GM21825 (cell line): ENCODE data around the gene SAMSN1.
"Not testable (repeated sequence)": the region's sequence is repeated elsewhere in the genome, so short reads cannot be mapped to it uniquely, and the experiment has no call there.

ENCODE experiments used
- ATAC-seq: cut with Tn5 transposase; IDR thresholded peaks from one replicate; pipeline ENCODE4 v1.9.1; 2021; ENCODE audit warnings: mild to moderate bottlenecking, moderate library complexity; ENCODE audit not compliant: unreplicated experiment

The SAMSN1 gene

DNA sequence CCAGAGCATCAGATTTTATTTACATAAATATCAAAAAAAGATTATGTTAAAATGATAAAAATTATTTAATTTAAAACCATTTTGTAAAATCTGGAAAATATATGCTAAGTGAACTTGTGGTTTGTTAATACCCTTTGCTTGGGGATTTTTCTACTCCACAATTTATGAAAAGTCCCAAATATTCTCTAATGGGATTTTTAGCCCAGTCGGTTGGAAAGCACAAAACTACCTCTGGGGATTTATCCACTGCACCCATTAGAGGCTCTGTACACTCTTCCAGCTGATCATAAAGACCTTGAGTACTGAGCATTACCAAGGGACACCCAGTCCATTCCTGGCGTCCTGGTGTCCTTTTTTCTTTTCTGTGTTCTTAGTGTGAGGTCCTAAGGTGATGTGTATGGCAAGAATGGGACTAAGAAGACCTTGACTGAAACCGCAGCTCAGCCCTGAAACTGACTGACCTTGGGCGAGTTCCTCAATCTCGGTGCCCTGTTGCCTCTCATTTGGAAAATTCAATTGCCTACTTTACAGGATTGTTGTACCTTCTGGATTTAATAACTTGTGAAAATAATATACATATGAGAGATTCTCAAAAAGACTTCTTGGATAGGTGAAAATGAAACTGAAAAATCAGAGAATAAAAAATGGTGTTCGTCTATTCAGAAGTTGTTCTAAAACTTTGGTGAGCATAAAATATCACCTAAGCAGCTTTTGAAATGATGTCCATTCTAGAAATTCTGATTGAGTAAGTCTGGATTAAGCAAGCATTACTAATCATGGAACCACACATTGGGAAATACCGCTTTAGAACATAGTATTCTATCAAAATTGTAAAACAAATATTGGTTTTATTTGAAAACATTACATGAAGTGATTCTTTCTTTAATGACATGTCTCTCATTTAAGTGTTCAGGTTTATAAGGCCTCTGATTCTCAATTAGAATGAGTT, 21.5 kb upstream of the SAMSN1 start:
- ATAC-seq, result no peak

DNA sequence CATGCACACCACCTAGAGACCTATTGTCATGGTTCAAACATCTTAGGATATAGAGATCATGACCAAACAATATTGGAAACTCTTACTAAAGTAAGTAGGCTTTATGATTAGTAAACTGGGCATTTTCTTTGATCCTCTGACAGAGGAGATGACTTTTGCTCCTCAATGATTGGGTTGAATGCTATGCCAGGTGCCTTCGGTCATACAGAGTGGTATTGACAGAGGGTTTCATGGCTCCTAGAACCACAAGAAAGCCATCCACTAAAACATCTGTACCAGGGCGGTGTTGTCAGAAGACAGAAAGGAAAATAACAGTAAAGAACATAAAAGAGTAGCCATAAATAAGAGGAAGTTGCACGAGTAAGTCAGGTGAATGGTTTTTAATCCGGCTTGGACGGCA, 20.8 kb upstream of the SAMSN1 start:
- no peak for ATAC-seq

DNA sequence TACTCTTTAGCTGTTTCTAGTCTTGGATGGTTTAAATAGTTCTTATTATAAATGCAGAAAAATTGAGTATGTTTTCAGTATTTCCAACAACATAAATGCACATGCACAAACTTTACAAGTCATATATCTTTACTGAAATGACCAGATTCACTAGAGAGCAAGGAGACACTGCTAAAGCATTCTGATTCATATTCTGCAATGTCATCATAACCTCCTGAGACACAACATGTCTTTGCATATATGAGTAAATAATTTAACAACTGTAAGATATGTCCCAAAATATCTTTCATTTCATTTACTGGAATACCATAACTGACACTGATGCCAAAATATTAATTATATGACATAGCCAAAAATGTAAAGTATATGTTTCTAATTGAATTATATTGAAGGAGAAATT, 16.8 kb upstream of the SAMSN1 start:
- ATAC-seq, result no peak

DNA sequence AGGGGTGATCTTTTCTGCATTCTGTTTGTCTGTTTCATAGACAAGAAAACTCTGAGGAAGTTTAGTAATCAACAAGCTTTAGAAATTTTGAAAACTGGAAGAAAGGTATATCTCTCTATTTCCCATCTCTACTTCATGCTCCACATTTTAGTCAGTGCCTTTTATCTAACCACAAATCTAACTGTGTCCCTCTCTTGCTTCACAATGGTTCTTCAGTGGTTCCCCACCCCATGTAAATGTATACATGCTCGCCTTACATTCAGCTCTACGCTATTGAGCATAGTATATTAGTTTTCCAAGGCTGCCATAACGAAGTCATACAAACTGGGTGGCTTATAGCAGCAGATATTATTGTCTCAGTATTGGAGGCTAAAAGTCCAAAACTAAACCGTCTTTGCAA, 14.4 kb upstream of the SAMSN1 start:
- ATAC-seq, result no peak

DNA sequence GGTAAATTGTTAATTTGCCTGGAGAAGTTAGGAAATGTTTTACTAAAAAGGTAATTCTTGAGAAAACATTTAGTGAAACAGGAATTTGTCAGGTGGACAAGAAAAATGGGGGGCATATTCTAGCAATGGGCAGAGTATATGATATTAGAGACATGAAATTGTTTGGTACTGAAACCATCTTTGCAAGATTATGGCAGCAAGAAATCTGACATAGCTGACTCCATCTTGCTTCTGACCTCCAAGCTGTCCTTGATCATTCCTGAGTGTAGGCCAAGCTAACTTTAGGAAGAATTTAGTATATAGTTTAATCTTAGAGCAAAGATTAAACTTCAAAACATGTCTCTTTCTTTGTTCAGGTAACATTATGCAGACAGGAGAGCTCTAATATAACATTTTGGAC, 14.0 kb upstream of the SAMSN1 start:
- no peak for ATAC-seq

DNA sequence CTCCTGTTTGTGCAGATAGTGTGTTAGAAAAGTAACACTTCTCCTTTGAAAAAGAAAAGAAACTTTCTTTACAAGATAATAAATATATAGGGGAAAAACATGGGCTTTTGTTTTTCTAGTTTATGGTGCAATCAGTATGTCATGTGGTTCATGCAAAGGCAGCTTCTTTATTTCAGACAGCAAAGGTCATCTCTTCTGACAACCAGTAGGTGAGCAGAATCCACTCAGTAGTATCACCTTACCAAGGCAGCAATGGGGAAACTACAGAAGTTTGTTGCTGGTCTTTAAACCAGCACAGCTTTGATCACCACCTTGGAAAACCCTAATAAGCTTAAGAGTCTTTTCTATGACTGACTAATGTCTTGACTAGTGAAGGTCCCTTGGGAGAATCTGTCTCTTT, 13.0 kb upstream of the SAMSN1 start:
- no peak for ATAC-seq

DNA sequence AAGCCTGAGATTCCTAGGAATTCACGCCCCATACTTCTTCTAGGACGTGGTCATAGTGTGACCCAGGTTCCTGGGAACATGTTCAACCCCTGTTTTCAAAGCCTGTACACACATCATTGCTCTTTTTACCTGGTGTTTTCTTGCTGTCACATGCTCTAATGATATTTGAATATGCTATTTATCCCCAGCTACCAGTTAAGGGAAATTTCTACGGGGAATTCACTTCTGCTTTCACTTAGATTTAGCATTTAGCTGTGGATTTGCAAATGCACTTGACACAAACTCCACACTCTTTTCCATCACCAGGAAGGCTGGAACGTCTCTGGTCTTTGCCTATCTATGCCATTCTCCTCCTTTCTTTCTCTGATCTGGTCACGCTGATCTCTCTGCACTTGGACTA, 11.3 kb upstream of the SAMSN1 start:
- ATAC-seq, result no peak

DNA sequence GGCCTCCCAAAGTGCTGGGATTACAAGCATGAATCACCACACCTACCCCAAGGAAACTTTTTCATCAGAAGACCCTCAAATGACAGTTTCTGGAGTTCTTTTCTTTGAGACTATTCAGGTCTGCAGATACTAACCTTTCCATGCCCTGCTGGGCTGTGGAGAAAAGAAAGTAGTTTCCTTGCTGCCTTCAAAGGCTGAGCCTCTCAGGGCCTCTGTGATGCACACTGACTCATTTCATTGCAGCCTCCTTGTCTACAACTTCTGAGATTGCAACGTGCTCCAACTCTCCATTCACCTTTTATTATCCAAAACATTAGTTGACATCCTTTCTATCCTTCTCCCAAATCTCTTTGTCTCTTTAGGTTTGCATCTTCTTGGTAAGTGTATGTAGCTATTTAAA, 8.8 kb upstream of the SAMSN1 start:
- ATAC-seq, result no peak

DNA sequence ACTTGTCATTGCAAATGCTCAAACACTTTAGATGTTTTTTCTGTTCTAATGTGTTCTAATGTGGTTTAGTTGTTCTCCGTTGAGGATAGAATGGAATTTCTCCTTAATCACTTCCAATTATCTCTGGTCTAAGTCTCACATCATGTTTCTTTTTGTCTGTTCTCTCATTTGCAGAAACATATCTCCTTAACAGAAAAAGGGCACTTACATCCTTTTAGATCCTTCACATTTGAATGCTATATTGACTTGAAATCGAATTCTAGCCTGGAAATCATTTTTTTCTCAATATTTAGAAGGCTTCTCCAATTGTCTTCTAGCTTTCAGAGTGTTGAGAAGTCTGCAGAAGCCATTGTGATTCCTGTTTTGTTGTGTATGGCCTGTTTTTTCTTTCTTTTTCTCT, 7.3 kb upstream of the SAMSN1 start:
- ATAC-seq, result no peak

DNA sequence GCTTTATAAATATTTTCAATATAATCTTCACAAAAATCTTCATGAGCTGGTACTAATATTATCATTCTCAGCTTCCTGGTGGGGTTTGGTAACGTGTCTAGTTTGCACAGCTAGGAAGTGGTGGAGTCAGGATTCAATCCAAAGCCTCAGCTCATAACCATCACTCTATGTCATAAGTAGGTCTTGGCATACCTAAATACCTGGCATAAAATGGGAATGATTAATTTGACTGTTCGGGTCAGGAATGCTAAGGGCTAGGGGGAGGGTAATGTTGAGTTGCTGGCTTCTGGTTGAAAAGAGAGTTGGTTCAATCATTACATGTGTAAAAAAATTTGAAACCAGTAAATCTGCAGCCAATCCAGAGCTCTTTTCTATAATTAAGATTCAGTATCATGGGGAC, 5.6 kb upstream of the SAMSN1 start:
- ATAC-seq, result no peak

DNA sequence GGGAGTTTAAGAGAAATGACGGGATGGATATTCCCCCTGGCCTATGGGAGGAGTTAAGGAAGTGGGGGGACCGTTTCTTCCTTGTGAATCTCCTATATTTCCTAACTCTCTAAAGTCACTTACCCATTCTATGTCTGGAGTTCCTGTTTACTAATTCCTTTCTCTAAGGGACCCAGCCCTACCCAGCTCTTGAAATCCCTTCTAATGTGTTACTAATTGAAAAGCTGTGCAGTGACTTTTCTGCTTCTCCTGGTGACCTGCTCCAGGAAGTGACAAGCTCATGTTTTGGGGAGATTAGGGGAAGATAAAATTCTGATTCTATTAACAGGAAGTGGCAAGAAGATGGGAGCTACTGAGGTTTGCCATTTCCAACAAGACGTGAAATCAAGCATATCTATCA, 4.0 kb upstream of the SAMSN1 start:
- no peak for ATAC-seq

DNA sequence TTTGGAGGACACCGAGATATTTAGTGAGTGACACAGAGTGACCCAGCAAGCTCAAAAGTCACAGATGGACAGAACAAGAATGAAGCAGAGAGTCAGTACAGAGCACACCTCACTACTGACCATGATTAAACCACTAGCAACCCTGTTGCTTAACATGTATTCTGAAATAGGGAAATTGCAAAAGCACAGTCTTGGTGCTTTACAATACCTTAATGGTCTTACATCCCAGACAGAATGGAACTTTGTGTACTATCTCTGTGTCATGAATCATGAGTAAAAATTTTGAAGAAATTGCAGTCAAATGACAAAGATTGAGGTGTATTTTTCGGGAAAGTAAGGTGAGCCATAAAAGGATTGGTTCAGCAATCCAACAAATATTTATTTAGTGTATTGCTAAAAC, 2.7 kb upstream of the SAMSN1 start:
- ATAC-seq, result no peak

DNA sequence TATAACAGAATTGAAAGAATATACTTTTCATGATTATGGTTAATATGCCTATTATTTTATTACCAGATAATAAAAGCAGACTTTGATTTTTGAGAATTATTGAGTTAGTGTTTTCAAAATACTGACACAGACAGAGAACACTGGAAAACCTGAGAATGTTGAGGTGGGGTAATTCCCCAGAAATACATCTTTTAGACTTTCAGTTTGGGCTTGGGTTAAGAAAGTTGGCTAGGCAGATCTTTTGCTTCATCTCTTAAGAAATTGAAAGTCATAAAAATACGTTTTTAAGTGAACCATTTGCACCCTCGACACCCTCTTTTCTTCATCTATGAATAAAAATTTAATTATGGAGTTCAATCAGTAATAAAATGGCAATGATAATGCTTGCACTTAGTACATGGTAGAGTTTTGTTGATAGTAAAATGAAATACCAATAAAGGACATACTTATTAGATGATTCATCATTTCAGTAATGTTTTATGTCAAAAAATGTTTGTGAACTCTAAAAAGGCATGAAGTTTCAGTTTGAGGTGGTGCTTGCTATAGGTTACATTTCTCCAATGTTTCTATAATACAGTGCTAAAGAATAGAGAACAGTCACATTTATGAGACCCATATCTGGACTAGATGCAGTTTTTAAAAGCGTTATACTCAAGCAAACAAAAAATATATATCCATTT, 1.9 kb upstream of the SAMSN1 start:
- ATAC-seq, result no peak

DNA sequence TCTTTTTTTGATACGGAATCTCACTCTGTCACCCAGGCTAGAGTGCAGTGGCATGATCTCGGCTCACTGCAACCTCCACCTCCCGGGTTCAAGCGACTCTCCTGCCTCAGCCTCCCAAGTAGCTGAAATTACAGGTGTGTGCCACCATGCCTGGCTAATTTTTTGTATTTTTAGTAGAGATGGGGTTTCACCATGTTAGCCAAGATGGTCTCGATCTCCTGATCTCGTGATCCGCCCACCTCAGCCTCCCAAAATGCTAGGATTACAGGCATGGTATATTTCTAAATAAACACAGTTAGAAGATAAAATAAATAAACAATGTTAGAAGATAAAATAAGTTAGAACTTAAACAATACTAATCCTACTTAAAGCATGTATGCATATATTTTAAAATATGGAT, 604 bp upstream of the SAMSN1 start:
- ATAC-seq, result not testable (repeated sequence)

DNA sequence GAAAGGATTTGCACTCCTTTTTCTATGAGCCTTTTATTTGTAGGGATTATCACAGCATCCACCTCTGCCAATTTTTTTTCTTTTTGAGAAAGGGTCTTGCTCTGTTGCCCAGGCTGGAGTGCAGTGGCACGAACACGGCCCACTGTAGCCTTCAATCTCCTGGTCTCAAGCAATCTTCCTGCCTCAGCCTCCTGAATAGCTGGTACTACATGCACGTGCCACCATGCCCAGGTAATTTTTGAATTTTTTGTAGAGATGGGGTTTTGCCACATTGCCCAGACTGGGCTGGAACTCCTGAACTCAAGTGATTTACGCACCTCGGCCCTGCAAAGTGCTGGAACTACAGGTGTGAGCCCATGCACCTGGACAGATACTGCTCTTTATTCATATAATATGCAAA, 2.1 kb downstream of the SAMSN1 start:
- no peak for ATAC-seq

DNA sequence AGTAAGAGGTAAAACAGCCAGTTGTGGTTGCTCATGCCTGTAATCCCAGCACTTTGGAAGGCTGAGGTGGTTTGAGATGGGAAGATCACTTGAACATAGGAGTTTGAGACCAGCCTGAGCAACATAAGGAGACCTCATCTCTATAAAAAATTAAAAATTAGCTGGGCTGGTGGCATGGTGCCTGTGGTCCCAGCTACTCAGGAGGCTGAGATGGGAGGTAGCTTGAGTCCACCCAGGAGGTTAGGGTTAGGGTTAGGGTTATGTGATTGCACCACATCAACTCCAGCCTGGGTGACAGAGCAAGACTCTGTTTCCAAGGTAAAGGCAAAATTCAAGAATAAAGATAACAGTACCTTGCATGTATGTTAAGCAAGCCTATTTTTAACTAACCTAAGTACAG, 3.5 kb downstream of the SAMSN1 start:
- no peak for ATAC-seq

DNA sequence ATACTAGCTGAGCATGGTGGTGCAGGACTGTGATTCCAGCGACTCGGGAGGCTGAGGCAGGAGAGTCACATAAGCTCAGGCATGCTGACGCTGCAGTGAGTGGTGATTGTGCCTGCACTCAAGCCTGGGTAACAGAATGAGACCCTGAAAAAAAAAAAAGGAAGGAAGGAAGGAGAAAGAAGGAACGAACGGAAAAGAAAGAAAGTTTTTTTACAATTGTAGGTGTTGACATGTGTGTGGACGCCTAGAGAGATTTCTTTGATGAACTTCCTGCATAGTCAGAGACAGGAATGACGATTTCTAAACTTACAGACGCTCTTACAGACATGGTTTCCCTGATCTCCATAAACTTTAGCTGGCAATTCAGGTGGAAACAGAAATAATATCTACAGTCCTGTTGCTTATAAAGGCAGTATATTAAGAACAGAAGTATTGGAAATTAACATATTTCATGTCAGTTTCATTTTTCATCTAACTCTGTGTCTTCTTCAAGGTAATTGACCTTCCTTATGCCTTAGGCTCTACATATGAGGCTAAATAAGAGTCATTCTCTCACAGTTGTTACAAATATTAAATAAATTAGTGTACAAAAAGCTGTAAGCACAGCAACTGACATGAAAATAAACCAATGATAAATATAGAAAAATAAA, 4.1 kb downstream of the SAMSN1 start:
- no peak for ATAC-seq

DNA sequence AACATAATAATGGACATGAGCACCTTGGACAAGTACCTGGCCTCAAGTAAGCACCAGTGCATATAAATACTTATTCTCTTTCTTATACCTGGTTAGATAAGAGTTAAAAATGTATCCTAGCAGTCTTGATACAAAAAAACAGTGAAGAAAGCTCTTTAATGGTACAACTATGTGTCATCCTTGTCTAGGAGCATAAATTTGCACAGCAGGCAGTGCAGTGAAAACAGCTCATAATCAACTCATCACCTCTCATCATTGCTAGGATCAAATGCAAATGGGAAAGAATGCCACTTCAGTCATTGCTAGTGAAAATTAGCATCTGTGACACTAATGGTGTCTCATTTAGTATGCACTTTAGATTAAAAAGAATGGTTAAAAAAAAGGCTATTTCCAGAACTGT, 7.6 kb downstream of the SAMSN1 start:
- no peak for ATAC-seq

DNA sequence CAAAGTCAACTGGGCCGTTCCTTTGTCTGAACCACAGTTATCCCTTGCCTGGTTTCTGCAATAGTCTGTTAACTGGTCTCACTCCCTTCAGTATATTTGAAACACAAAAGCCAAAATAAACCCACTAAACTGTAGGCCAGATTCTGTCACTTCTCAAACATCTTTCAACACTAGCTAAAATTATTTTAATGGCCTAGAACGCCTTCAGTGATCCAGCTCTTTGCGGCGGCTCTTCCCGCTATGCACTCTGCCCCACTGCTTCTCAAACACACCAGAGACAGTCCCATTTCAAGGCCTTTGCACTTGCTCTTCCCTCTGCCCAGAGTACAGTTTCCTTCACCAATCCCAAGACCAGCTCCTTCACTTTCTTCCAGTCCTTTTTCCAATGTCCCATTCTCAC, 9.2 kb downstream of the SAMSN1 start:
- ATAC-seq, result no peak

DNA sequence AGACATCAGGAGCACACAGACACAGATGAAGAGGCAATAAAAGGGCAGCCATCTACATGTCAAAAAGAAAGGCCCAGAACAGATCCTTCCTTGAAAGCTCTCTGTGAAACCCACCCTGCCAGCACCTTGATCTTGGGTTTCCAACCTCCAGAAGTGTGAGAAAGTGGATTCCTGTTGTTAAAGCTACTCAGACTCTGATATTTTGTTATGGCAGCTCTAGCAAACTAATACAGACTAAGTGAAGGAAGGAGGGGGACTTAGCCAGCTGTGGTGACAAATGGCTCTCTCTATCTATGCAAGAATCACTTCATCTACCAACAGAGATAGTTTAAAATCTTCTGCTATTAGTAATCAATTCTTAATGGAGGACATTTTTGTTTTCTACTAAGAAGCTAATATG, 10.4 kb downstream of the SAMSN1 start:
- ATAC-seq, result no peak

DNA sequence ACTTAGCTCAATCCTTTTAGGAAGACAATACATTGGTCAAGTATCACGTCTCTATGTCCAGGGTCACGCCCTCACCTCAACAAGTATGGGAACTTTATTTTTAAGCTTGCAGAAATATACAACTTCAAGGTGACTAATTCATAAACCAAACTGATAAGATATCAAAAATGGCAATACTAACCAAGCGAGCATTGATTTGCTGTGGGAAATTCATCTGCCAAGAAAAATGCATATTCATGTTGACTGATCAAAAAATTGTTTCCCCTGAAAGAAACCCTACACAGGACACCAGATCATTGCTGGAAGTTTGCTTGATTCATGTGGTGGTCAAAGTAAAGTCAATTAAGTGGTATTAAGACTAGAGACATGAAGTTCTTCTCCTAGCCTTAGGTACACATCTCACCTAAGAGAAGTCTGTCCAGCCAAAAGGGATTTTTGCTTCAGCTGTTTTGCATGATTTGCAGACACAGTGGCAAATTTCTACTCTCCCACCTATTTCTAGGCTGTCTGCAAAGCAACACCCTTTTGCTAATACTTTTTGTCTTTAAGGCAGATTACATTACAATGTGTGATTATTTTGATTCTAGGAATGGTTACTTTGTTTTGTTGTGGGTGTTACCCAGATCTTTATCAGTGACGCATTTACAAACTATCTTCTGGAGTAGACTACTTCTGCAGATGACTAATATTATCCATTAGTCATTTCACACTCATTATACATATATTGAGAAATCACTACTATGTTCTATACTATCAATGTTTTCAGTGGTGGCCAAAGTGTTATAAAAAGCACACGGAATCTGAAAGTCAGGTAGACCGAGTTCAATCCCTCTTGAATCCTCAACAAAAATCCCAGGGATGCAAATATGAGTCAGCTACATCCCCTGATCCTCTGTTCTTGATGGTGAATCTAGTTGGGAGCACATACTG, 12.4 kb downstream of the SAMSN1 start:
- peak; percentile 59 for ATAC-seq
